CD4-positive, alpha-beta memory T cell (primary cell): ENCODE measurements around the gene SBNO2. TPM values are rescaled to one million over a fixed set of nuclear protein-coding genes. Genes with fewer than 3 reads are reported as not detected.
A peak's percentile ranks its signal among the peaks of the same experiment; 100 is the strongest.

Source experiments
- CTCF ChIA-PET: fragments of 350-600 bp; sonication (Branson Sonifier 250); formaldehyde crosslinking; loops from one replicate; lab custom pipeline; 2021; ENCODE audit warnings: inconsistent platforms; ENCODE audit not compliant: partially characterized antibody; lab: Charles Lee
- POLR2A ChIA-PET: fragments of 350-600 bp; sonication (Branson Sonifier 250); formaldehyde crosslinking; loops from one replicate; lab custom pipeline; 2021; ENCODE audit not compliant: partially characterized antibody; lab: Charles Lee
- DNase-seq, 5 donors: peaks; one replicate each; pipeline versions ENCODE4 v3.0.0 to v3.0.0-alpha.2; 2020 to 2022; ENCODE audit warnings: mixed read lengths in 1 of 5
- H3K27ac ChIP-seq: one replicate; pipeline ENCODE4 v1.7.0; 2013; ENCODE audit warnings: low read depth, low read length
- H3K27me3 ChIP-seq: 2 replicates; pipeline ENCODE4 v1.7.0; 2013; ENCODE audit warnings: mild to moderate bottlenecking, low read length, moderate library complexity; ENCODE audit not compliant: insufficient read depth
- H3K36me3 ChIP-seq: 2 replicates; pipeline ENCODE4 v1.7.0; 2013; ENCODE audit warnings: mild to moderate bottlenecking, low read length, moderate library complexity; ENCODE audit not compliant: insufficient read depth
- H3K4me1 ChIP-seq: 2 replicates; pipeline ENCODE4 v1.7.0; 2013; ENCODE audit warnings: mild to moderate bottlenecking, low read length, moderate library complexity; ENCODE audit not compliant: insufficient read depth
- H3K4me3 ChIP-seq, 2 donors: one replicate each; pipeline ENCODE4 v1.7.0; 2013; ENCODE audit warnings: low read length in 2 of 2, mild to moderate bottlenecking in 1 of 2
- H3K9me3 ChIP-seq, 2 donors: one replicate each; pipeline ENCODE4 v1.7.0; 2013; ENCODE audit warnings: low read length in 2 of 2, control low read depth in 1 of 2; ENCODE audit not compliant: control insufficient read depth in 1 of 2
- H3K27ac Mint-ChIP-seq, 7 donors: one replicate each; pipeline ENCODE4 v1.8.0; 2020 to 2021; ENCODE audit warnings: mixed read lengths in 7 of 7, mild to moderate bottlenecking in 6 of 7, inconsistent platforms in 3 of 7, moderate library complexity in 3 of 7
- H3K27me3 Mint-ChIP-seq, 2 donors: one replicate each; pipeline ENCODE4 v1.8.0; 2020 to 2021; ENCODE audit warnings: mixed read lengths in 2 of 2
- H3K36me3 Mint-ChIP-seq, 2 donors: one replicate each; pipeline ENCODE4 v1.8.0; 2020 to 2021; ENCODE audit warnings: mixed read lengths in 2 of 2, inconsistent platforms in 1 of 2, mild to moderate bottlenecking in 1 of 2
- H3K4me1 Mint-ChIP-seq, 4 donors: one replicate each; pipeline ENCODE4 v1.8.0; 2020 to 2021; ENCODE audit warnings: mixed read lengths in 4 of 4, mild to moderate bottlenecking in 1 of 4
- H3K4me3 Mint-ChIP-seq, 8 donors: one replicate each; pipeline ENCODE4 v1.8.0; 2020 to 2021; ENCODE audit warnings: mixed read lengths in 8 of 8, mild to moderate bottlenecking in 7 of 8, moderate library complexity in 6 of 8, inconsistent platforms in 3 of 8
- H3K9me3 Mint-ChIP-seq, 8 donors: one replicate each; pipeline ENCODE4 v1.8.0; 2020 to 2021; ENCODE audit warnings: mixed read lengths in 8 of 8, mild to moderate bottlenecking in 5 of 8, inconsistent platforms in 3 of 8, moderate library complexity in 1 of 8
- intact Hi-C: fragments of 100-400 bp; cut with micrococcal nuclease; formaldehyde crosslinking; loops from one replicate; pipeline ENCODE4 v1.15.1; 2023
- polyA plus RNA-seq, 2 donors: library from polyadenylated mRNA; unstranded; fragments of 300-500 nt; fragmentation: Illumina TruSeq; gene quantifications; one replicate each; pipeline ENCODE4 v1.2.3, GENCODE V29; 2021
- total RNA-seq, 2 experiments: library from RNA; stranded (reverse); gene quantifications; one replicate each; pipeline ENCODE4 v1.2.3, GENCODE V29; 2021

Gene SBNO2
- total and polyA plus RNA-seq, 4 experiments from 2014 or later: 0.37 to 98.6 (median 48.1) TPM

- CTCF ChIA-PET: interaction anchor here (0.9 to 2.8 kb wide), 3 partner anchors 18 to 82 kb away, joined by 3 to 45 read pairs (median 5); no protein-coding TSS in a partner anchor
- no peaks in the 10 kb centered on the region for H3K9me3 Mint-ChIP-seq
- intact Hi-C loops: loop anchor here (5.0 kb wide), 1 partner anchor 81 kb away; no protein-coding TSS in a partner anchor
- POLR2A ChIA-PET: interaction anchor here (0.5 to 1.6 kb wide), 8 partner anchors 18 to 80 kb away, joined by 3 to 6 read pairs (median 3); no protein-coding TSS in a partner anchor
- Histone ChIP-seq H3K27ac (no peak overlapping the region), H3K9me3 (no peaks in the 10 kb centered on the region), H3K4me1 (peaks cover 6% of the 10 kb centered on the region), H3K36me3 (peaks cover 32% of the 10 kb centered on the region), H3K4me3 (no peak overlapping the region), H3K27me3 (no peaks in the 10 kb centered on the region)
- H3K27me3 Mint-ChIP-seq: no peaks in the 10 kb centered on the region
- H3K4me1 Mint-ChIP-seq: peaks cover 0 to 3% (median under 1%) of the 10 kb centered on the region in 4 donors
- DNase-seq: no peak
- no peak overlapping the region for H3K27ac Mint-ChIP-seq
- peaks cover 0 to 20% of the 10 kb centered on the region in 2 donors for H3K36me3 Mint-ChIP-seq
- H3K4me3 Mint-ChIP-seq: no peak overlapping the region
These were observed 62.3 kb downstream of the SBNO2 start for GRCh38 chr19:1111641-1112267.

- Mint-ChIP-seq H3K36me3 (peaks cover 0 to 23% of the 10 kb centered on the region in 2 donors), H3K4me3 (no peak overlapping the region)
- POLR2A ChIA-PET: interaction anchor here (0.5 to 1.6 kb wide), 6 partner anchors 17 to 35 kb away, joined by 3 to 6 read pairs (median 3); no protein-coding TSS in a partner anchor
These were observed 63.0 kb downstream of the SBNO2 start for GRCh38 chr19:1110809-1111640.

GRCh38 chr19:1109697-1110671 lies 64.1 kb downstream of the SBNO2 start:
- ChIA-PET CTCF (no interaction called here), POLR2A (interaction anchor here (47.8 kb wide), 1 partner anchor 47 kb away, joined by 3893 read pairs; the partner anchor contains the start of genes ABCA7 and ARHGAP45)
- no peaks in the 10 kb centered on the region for H3K9me3 ChIP-seq
- H3K36me3 Mint-ChIP-seq: peaks cover 0 to 24% of the 10 kb centered on the region in 2 donors
- no peak for DNase-seq
- peak overlapping the region in 1 of 8 donors; percentile 52 for H3K4me3 Mint-ChIP-seq
- no peaks in the 10 kb centered on the region for H3K27me3 Mint-ChIP-seq
- H3K4me1 ChIP-seq: peaks cover 11% of the 10 kb centered on the region
- peaks cover 0 to 8% (median 4%) of the 10 kb centered on the region in 4 donors for H3K4me1 Mint-ChIP-seq
- no peak overlapping the region for H3K4me3 ChIP-seq
- peak overlapping the region in 1 of 7 donors; percentile 32 for H3K27ac Mint-ChIP-seq
- H3K9me3 Mint-ChIP-seq: peaks cover 0 to 5% (median 0%) of the 10 kb centered on the region in 8 donors
- H3K27me3 ChIP-seq: no peaks in the 10 kb centered on the region
- H3K27ac ChIP-seq: no peak overlapping the region
- H3K36me3 ChIP-seq: peaks cover 22% of the 10 kb centered on the region
- intact Hi-C loops: loop anchor here (5.0 kb wide), 1 partner anchor 82 kb away; no protein-coding TSS in a partner anchor

More at GRCh38 chr19:1110809-1111640, 63.0 kb downstream of the SBNO2 start:
- DNase-seq: peak in 1 of 5 donors; percentile 33
- no peak overlapping the region for H3K27ac ChIP-seq
- H3K27me3 Mint-ChIP-seq: no peaks in the 10 kb centered on the region
- H3K36me3 ChIP-seq: peaks cover 26% of the 10 kb centered on the region
- H3K4me1 ChIP-seq: peaks cover 6% of the 10 kb centered on the region
- H3K4me3 ChIP-seq: no peak overlapping the region
- no peaks in the 10 kb centered on the region for H3K27me3 ChIP-seq
- CTCF ChIA-PET: interaction anchor here (0.7 to 2.8 kb wide), 3 partner anchors 23 to 84 kb away, joined by 3 to 45 read pairs (median 3); no protein-coding TSS in a partner anchor
- H3K9me3 Mint-ChIP-seq: peaks cover 0 to under 1% (median 0%) of the 10 kb centered on the region in 8 donors
- peak overlapping the region in 1 of 7 donors; percentile 32 for H3K27ac Mint-ChIP-seq
- H3K4me1 Mint-ChIP-seq: peaks cover 0 to 5% (median 2%) of the 10 kb centered on the region in 4 donors
- intact Hi-C loops: loop anchor here (5.0 kb wide), 1 partner anchor 81 kb away; no protein-coding TSS in a partner anchor
- H3K9me3 ChIP-seq: no peaks in the 10 kb centered on the region

- H3K4me3 Mint-ChIP-seq: no peak overlapping the region
- peak overlapping the region in 1 of 7 donors; percentile 32 for H3K27ac Mint-ChIP-seq
- Histone ChIP-seq H3K27ac (no peak overlapping the region), H3K4me1 (peaks cover 12% of the 10 kb centered on the region), H3K36me3 (peaks cover 20% of the 10 kb centered on the region), H3K4me3 (no peak overlapping the region), H3K9me3 (no peaks in the 10 kb centered on the region), H3K27me3 (no peaks in the 10 kb centered on the region)
- CTCF ChIA-PET: no interaction called here
- H3K27me3 Mint-ChIP-seq: no peaks in the 10 kb centered on the region
- peak in 1 of 5 donors; percentile 38 for DNase-seq
- POLR2A ChIA-PET: interaction anchor here (1.0 to 47.8 kb wide), 2 partner anchors 14 to 46 kb away, joined by 3 to 3893 read pairs; partner anchors contain the start of genes ABCA7, ARHGAP45 and POLR2E
- H3K4me1 Mint-ChIP-seq: peaks cover 0 to 8% (median 4%) of the 10 kb centered on the region in 4 donors
- intact Hi-C loops: no loop called here
- H3K36me3 Mint-ChIP-seq: peaks cover 0 to 20% of the 10 kb centered on the region in 2 donors
- peaks cover 0 to 6% (median 0%) of the 10 kb centered on the region in 8 donors for H3K9me3 Mint-ChIP-seq
These were observed 65.0 kb downstream of the SBNO2 start for GRCh38 chr19:1109032-1109551.

GRCh38 chr19:1108291-1109031 lies 65.6 kb downstream of the SBNO2 start:
- Histone ChIP-seq H3K4me3 (no peak overlapping the region), H3K4me1 (peaks cover 9% of the 10 kb centered on the region), H3K36me3 (peaks cover 16% of the 10 kb centered on the region), H3K9me3 (no peaks in the 10 kb centered on the region), H3K27me3 (no peaks in the 10 kb centered on the region), H3K27ac (no peak overlapping the region)
- no peak overlapping the region for H3K27ac Mint-ChIP-seq
- H3K27me3 Mint-ChIP-seq: no peaks in the 10 kb centered on the region
- H3K4me3 Mint-ChIP-seq: no peak overlapping the region
- POLR2A ChIA-PET: interaction anchor here (1.0 to 47.8 kb wide), 3 partner anchors 14 to 45 kb away, joined by 3 to 3893 read pairs (median 5); partner anchors contain the start of genes ABCA7, ARHGAP45 and POLR2E
- H3K36me3 Mint-ChIP-seq: peaks cover 0 to 19% of the 10 kb centered on the region in 2 donors
- H3K9me3 Mint-ChIP-seq: peaks cover 0 to 6% (median 0%) of the 10 kb centered on the region in 8 donors
- H3K4me1 Mint-ChIP-seq: peaks cover 1 to 11% (median 7%) of the 10 kb centered on the region in 4 donors
- no peak for DNase-seq
- CTCF ChIA-PET: no interaction called here
- intact Hi-C loops: no loop called here
